WTC11 (cell line): ENCODE measurements around the gene GBF1. TPM values are rescaled to one million over a fixed set of nuclear protein-coding genes. Genes with fewer than 3 reads are reported as not detected.
A peak's percentile ranks its signal among the peaks of the same experiment; 100 is the strongest.

Experiments used
- ATAC-seq: fragments of 200-7000 bp; cut with Tn5 transposase; 2 replicates; pipeline ENCODE4 v1.10.0; 2021; ENCODE audit warnings: mild to moderate bottlenecking, moderate library complexity
- CTCF ChIA-PET: fragments of 300-600 bp; sonication (Branson Sonifier 250); formaldehyde crosslinking; loops from one replicate; lab custom pipeline; 2021; ENCODE audit warnings: antibody characterized with exemption; lab: Charles Lee
- POLR2A ChIA-PET: fragments of 350-600 bp; sonication (Branson Sonifier 250); formaldehyde crosslinking; loops from one replicate; lab custom pipeline; 2021; ENCODE audit warnings: antibody characterized with exemption; lab: Charles Lee
- DNase-seq: peaks from one replicate; pipeline ENCODE4 v3.0.0; 2021; ENCODE audit warnings: low spot score
- H3K27ac Mint-ChIP-seq: 2 replicates; pipeline ENCODE4 v1.8.0; 2021; ENCODE audit warnings: mixed read lengths
- H3K27me3 Mint-ChIP-seq: 2 replicates; pipeline ENCODE4 v1.8.0; 2021; ENCODE audit warnings: low read depth, mild to moderate bottlenecking, moderate library complexity, mixed read lengths
- H3K36me3 Mint-ChIP-seq: 2 replicates; pipeline ENCODE4 v1.8.0; 2021; ENCODE audit warnings: mixed read lengths
- H3K4me1 Mint-ChIP-seq: 2 replicates; pipeline ENCODE4 v1.8.0; 2022; ENCODE audit warnings: mixed read lengths
- H3K4me3 Mint-ChIP-seq: 2 replicates; pipeline ENCODE4 v1.8.0; 2021; ENCODE audit warnings: mild to moderate bottlenecking, moderate library complexity, mixed read lengths
- H3K9me3 Mint-ChIP-seq: 2 replicates; pipeline ENCODE4 v1.8.0; 2021; ENCODE audit warnings: mixed read lengths
- ATF1 ChIP-seq: sonication (generic); formaldehyde crosslinking; IDR thresholded peaks from 2 replicates; pipeline ENCODE4 v1.8.1; 2023; ENCODE audit warnings: mild to moderate bottlenecking, moderate library complexity, missing genetic modification reagents
- ATF2 ChIP-seq: sonication (generic); formaldehyde crosslinking; IDR thresholded peaks from 2 replicates; pipeline ENCODE4 v1.8.1; 2022; ENCODE audit warnings: low read depth, missing genetic modification reagents, borderline replicate concordance
- CBFB ChIP-seq: sonication (generic); formaldehyde crosslinking; IDR thresholded peaks from 2 replicates; pipeline ENCODE4 v1.8.1; 2022; ENCODE audit warnings: mild to moderate bottlenecking, low read depth, missing genetic modification reagents
- CREB1 ChIP-seq: sonication (generic); formaldehyde crosslinking; IDR thresholded peaks from 2 replicates; pipeline ENCODE4 v1.8.0; 2023; ENCODE audit warnings: mild to moderate bottlenecking, missing genetic modification reagents
- CREM ChIP-seq: sonication (generic); formaldehyde crosslinking; IDR thresholded peaks from 2 replicates; pipeline ENCODE4 v1.8.1; 2022; ENCODE audit warnings: mild to moderate bottlenecking, missing genetic modification reagents, moderate library complexity
- E2F1 ChIP-seq: sonication (generic); formaldehyde crosslinking; IDR thresholded peaks from 2 replicates; pipeline ENCODE4 v1.8.0; 2022; ENCODE audit warnings: mild to moderate bottlenecking, missing genetic modification reagents
- ELF4 ChIP-seq: sonication (generic); formaldehyde crosslinking; IDR thresholded peaks from 2 replicates; pipeline ENCODE4 v1.8.1; 2022; ENCODE audit warnings: low read depth, mild to moderate bottlenecking, moderate library complexity, missing genetic modification reagents
- EMX1 ChIP-seq: fragments of 250-450 bp; sonication (Bioruptor Pico); IDR thresholded peaks from 2 replicates; pipeline ENCODE4 v1.8.0; 2021; ENCODE audit warnings: mild to moderate bottlenecking
- ETV6 ChIP-seq: sonication (generic); formaldehyde crosslinking; IDR thresholded peaks from 2 replicates; pipeline ENCODE4 v1.8.1; 2022; ENCODE audit warnings: mild to moderate bottlenecking, missing genetic modification reagents
- GTF2I ChIP-seq: fragments of 250-450 bp; sonication (Bioruptor Pico); conservative IDR thresholded peaks from 2 replicates; pipeline ENCODE4 v1.4.0; 2021; ENCODE audit warnings: mild to moderate bottlenecking
- JUN ChIP-seq: sonication (generic); formaldehyde crosslinking; IDR thresholded peaks from 2 replicates; pipeline ENCODE4 v1.8.0; 2023; ENCODE audit warnings: mild to moderate bottlenecking, missing genetic modification reagents
- MAX ChIP-seq: sonication (generic); formaldehyde crosslinking; IDR thresholded peaks from 2 replicates; pipeline ENCODE4 v1.8.0; 2022; ENCODE audit warnings: mild to moderate bottlenecking, missing genetic modification reagents
- NFATC4 ChIP-seq: fragments of 250-450 bp; sonication (Bioruptor Pico); IDR thresholded peaks from 2 replicates; pipeline ENCODE4 v1.9.0; 2021; ENCODE audit warnings: mild to moderate bottlenecking
- NFE2L1 ChIP-seq: sonication (generic); formaldehyde crosslinking; IDR thresholded peaks from 2 replicates; pipeline ENCODE4 v1.8.1; 2023; ENCODE audit warnings: missing genetic modification reagents
- NR3C1 ChIP-seq: sonication (generic); formaldehyde crosslinking; conservative IDR thresholded peaks from 2 replicates; pipeline ENCODE4 v1.8.1; 2023; ENCODE audit warnings: low read depth, mild to moderate bottlenecking, missing genetic modification reagents
- RELA ChIP-seq: sonication (generic); formaldehyde crosslinking; IDR thresholded peaks from 2 replicates; pipeline ENCODE4 v1.8.1; 2022; ENCODE audit warnings: missing genetic modification reagents, mild to moderate bottlenecking, borderline replicate concordance
- RORB ChIP-seq: fragments of 250-450 bp; sonication (Bioruptor Pico); IDR thresholded peaks from 2 replicates; pipeline ENCODE4 v1.9.0; 2021; ENCODE audit warnings: mild to moderate bottlenecking
- SP1 ChIP-seq: sonication (generic); formaldehyde crosslinking; conservative IDR thresholded peaks from 2 replicates; pipeline ENCODE4 v1.8.1; 2022; ENCODE audit warnings: missing genetic modification reagents
- TCF7 ChIP-seq: sonication (generic); formaldehyde crosslinking; IDR thresholded peaks from 2 replicates; pipeline ENCODE4 v1.8.0; 2022; ENCODE audit warnings: mild to moderate bottlenecking, low read depth, missing genetic modification reagents, moderate library complexity
- TEAD1 ChIP-seq: sonication (generic); formaldehyde crosslinking; IDR thresholded peaks from 2 replicates; pipeline ENCODE4 v1.8.0; 2022; ENCODE audit warnings: mild to moderate bottlenecking, missing genetic modification reagents
- ZBTB43 ChIP-seq: sonication (generic); formaldehyde crosslinking; IDR thresholded peaks from 2 replicates; pipeline ENCODE4 v1.8.1; 2023; ENCODE audit warnings: mild to moderate bottlenecking, missing genetic modification reagents
- ZNF138 ChIP-seq: sonication (generic); formaldehyde crosslinking; conservative IDR thresholded peaks from 2 replicates; pipeline ENCODE4 v1.8.1; 2022; ENCODE audit warnings: mild to moderate bottlenecking, moderate library complexity, missing genetic modification reagents
- ZNF396 ChIP-seq: fragments of 250-450 bp; sonication (Bioruptor Pico); IDR thresholded peaks from 2 replicates; pipeline ENCODE4 v1.8.0; 2021; ENCODE audit warnings: mild to moderate bottlenecking, moderate library complexity, borderline replicate concordance
- ZNF671 ChIP-seq: fragments of 250-450 bp; sonication (Bioruptor Pico); IDR thresholded peaks from 2 replicates; pipeline ENCODE4 v1.8.0; 2021; ENCODE audit warnings: mild to moderate bottlenecking
- ZSCAN18 ChIP-seq: fragments of 250-450 bp; sonication (Bioruptor Pico); IDR thresholded peaks from 2 replicates; pipeline ENCODE4 v2.1.2; 2022; ENCODE audit warnings: mild to moderate bottlenecking, moderate library complexity
- total RNA-seq: library from RNA; stranded (reverse); gene quantifications from 3 replicates; pipeline ENCODE4 v1.2.3, GENCODE V29; 2021
- TF ChIP-seq, protein P1 (sequence below): sonication (generic); formaldehyde crosslinking; IDR thresholded peaks from 2 replicates; pipeline ENCODE4 v1.8.1; 2022; ENCODE audit warnings: missing genetic modification reagents, borderline replicate concordance
- TF ChIP-seq, protein P2 (sequence below): sonication (generic); formaldehyde crosslinking; IDR thresholded peaks from 2 replicates; pipeline ENCODE4 v1.8.1; 2023; ENCODE audit warnings: mild to moderate bottlenecking, missing genetic modification reagents, moderate library complexity
- TF ChIP-seq, protein P3 (sequence below): sonication (generic); formaldehyde crosslinking; IDR thresholded peaks from 2 replicates; pipeline ENCODE4 v1.8.0; 2022; ENCODE audit warnings: mild to moderate bottlenecking, missing genetic modification reagents

Gene GBF1
- total RNA-seq, 1 experiment from 2014 or later: 32.4 TPM

- peaks cover 8% of the 10 kb centered on the region; the same call in 1 of the 2 replicates for H3K4me1 Mint-ChIP-seq
- H3K27me3 Mint-ChIP-seq: peaks cover 96% of the 10 kb centered on the region
- H3K4me3 Mint-ChIP-seq: peak within 1 kb of the TSS; percentile 56
- no peaks in the 10 kb centered on the region for H3K36me3 Mint-ChIP-seq
- no peak within 1 kb of the TSS for H3K27ac Mint-ChIP-seq
- CTCF ChIA-PET: interaction anchor here (0.6 to 18.9 kb wide), 10 partner anchors 10 to 207 kb away, joined by 3 to 906 read pairs (median 4); partner anchors contain the start of gene CUEDC2
- peak; percentile 92 for ATAC-seq
- peak; percentile 96 for DNase-seq
- no peaks in the 10 kb centered on the region for H3K9me3 Mint-ChIP-seq
- POLR2A ChIA-PET: interaction anchor here (0.6 to 0.9 kb wide), 2 partner anchors 56 to 237 kb away, joined by 3 to 4 read pairs; no protein-coding TSS in a partner anchor
- TF ChIP-seq ZNF396 (CRISPR knock-in tag): no peak
- TF ChIP-seq ZBTB43: 0 out of 2 replicates have a peak, but pooled peaks have one; percentile 68
- TF ChIP-seq, protein P1, sequence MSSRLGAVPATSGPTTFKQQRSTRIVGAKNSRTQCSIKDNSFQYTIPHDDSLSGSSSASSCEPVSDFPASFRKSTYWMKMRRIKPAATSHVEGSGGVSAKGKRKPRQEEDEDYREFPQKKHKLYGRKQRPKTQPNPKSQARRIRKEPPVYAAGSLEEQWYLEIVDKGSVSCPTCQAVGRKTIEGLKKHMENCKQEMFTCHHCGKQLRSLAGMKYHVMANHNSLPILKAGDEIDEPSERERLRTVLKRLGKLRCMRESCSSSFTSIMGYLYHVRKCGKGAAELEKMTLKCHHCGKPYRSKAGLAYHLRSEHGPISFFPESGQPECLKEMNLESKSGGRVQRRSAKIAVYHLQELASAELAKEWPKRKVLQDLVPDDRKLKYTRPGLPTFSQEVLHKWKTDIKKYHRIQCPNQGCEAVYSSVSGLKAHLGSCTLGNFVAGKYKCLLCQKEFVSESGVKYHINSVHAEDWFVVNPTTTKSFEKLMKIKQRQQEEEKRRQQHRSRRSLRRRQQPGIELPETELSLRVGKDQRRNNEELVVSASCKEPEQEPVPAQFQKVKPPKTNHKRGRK (CRISPR knock-in tag): no peak
- peak; percentile 94; the same call in 1 of the 2 replicates for TF ChIP-seq NFE2L1
- TF ChIP-seq ELF4 (CRISPR knock-in tag): no peak
- TF ChIP-seq, protein P2, sequence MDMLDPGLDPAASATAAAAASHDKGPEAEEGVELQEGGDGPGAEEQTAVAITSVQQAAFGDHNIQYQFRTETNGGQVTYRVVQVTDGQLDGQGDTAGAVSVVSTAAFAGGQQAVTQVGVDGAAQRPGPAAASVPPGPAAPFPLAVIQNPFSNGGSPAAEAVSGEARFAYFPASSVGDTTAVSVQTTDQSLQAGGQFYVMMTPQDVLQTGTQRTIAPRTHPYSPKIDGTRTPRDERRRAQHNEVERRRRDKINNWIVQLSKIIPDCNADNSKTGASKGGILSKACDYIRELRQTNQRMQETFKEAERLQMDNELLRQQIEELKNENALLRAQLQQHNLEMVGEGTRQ (CRISPR knock-in tag): no peak
- TF ChIP-seq SP1 (CRISPR knock-in tag): peak; percentile 71
- no peak for TF ChIP-seq ZSCAN18 (CRISPR knock-in tag)
- TF ChIP-seq ZNF671 (CRISPR knock-in tag): no peak
- peak; percentile 92 for TF ChIP-seq E2F1 (CRISPR knock-in tag)
- no peak; the same call in 1 of the 2 replicates for TF ChIP-seq ATF2 (CRISPR knock-in tag)
- peak; percentile 92 for TF ChIP-seq JUN
- TF ChIP-seq GTF2I (CRISPR knock-in tag): no peak
- TF ChIP-seq NFATC4 (CRISPR knock-in tag): no peak
- TF ChIP-seq CREB1 (CRISPR knock-in tag): peak; percentile 93
- no peak for TF ChIP-seq CBFB (CRISPR knock-in tag)
- peak; percentile 51; the same call in 1 of the 2 replicates for TF ChIP-seq ATF1
- TF ChIP-seq MAX (CRISPR knock-in tag): peak; percentile 100
- TF ChIP-seq TEAD1 (CRISPR knock-in tag): peak; percentile 98
- TF ChIP-seq RORB (CRISPR knock-in tag): no peak
- TF ChIP-seq ZNF138 (CRISPR knock-in tag): no peak
- no peak for TF ChIP-seq EMX1
- peak; percentile 92 for TF ChIP-seq RELA (CRISPR knock-in tag)
- no peak for TF ChIP-seq TCF7 (CRISPR knock-in tag)
- TF ChIP-seq, protein P3, sequence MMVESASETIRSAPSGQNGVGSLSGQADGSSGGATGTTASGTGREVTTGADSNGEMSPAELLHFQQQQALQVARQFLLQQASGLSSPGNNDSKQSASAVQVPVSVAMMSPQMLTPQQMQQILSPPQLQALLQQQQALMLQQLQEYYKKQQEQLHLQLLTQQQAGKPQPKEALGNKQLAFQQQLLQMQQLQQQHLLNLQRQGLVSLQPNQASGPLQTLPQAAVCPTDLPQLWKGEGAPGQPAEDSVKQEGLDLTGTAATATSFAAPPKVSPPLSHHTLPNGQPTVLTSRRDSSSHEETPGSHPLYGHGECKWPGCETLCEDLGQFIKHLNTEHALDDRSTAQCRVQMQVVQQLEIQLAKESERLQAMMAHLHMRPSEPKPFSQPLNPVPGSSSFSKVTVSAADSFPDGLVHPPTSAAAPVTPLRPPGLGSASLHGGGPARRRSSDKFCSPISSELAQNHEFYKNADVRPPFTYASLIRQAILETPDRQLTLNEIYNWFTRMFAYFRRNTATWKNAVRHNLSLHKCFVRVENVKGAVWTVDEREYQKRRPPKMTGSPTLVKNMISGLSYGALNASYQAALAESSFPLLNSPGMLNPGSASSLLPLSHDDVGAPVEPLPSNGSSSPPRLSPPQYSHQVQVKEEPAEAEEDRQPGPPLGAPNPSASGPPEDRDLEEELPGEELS: peak; percentile 82
- peak; percentile 71 for TF ChIP-seq CREM (CRISPR knock-in tag)
- TF ChIP-seq NR3C1 (CRISPR knock-in tag): no peak
- peak; percentile 86 for TF ChIP-seq ETV6 (CRISPR knock-in tag)
Measured at GRCh38 chr10:102225646-102226541, 19.4 kb upstream of the GBF1 start, which contains the start of gene ELOVL3. Gene ELOVL3, plus strand, starts transcription at chr10:102226299. Its CDS starts 250 bp downstream, at chr10:102226549.
